ENCODE results near the gene FBP1.

FBP1 gene

DNA sequence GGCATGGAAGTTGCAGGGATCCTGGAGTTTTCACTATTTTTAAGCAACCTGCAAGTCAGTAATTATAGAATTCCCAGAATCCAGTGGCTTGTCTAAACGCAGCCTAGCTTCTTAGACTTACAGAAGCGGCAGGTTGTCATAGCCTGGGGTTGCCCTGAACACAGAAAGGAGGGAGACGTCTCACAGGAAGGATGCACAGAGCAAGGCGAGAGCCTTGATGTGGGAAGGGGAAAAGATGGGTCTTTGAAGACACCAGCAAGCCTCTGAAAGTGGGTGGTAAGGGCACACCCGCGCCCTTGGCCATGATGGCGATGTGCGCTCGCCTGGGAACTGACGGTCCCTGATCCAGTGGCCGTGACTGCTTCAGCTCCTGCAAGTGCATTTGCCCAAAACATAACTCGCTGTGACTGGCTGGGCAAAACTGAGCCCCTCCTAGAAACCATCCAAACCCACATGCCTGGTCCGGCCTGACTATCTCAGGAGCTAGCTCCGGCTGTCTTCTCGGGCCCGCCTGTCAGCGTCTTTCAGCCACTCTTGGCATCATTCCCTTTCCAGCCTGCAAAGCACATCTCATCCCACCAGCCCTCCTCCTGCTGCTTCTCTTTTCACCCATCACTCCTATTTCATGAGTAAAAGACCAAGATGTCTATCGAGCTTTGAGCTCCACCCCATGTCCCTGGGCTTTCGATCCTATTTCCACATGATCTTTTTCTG is 17.1 kb downstream of the FBP1 start:
- no peaks in the 10 kb centered on the region for H3K4me1 ChIP-seq (ENCODE audit: low read depth, poor library complexity, severe bottlenecking)
- TF ChIP-seq, protein P1, sequence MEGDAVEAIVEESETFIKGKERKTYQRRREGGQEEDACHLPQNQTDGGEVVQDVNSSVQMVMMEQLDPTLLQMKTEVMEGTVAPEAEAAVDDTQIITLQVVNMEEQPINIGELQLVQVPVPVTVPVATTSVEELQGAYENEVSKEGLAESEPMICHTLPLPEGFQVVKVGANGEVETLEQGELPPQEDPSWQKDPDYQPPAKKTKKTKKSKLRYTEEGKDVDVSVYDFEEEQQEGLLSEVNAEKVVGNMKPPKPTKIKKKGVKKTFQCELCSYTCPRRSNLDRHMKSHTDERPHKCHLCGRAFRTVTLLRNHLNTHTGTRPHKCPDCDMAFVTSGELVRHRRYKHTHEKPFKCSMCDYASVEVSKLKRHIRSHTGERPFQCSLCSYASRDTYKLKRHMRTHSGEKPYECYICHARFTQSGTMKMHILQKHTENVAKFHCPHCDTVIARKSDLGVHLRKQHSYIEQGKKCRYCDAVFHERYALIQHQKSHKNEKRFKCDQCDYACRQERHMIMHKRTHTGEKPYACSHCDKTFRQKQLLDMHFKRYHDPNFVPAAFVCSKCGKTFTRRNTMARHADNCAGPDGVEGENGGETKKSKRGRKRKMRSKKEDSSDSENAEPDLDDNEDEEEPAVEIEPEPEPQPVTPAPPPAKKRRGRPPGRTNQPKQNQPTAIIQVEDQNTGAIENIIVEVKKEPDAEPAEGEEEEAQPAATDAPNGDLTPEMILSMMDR (conservative IDR thresholded peaks at IDR 0.05; ENCODE audit: low read depth, low read length) = no peak
- H3K79me2 ChIP-seq (ENCODE audit: insufficient read depth, low read depth) = no peaks in the 10 kb centered on the region
- H4K20me1 ChIP-seq (ENCODE audit: insufficient read depth) = no peaks in the 10 kb centered on the region
- no peak overlapping the region for H3K9ac ChIP-seq
- H3K27ac ChIP-seq = no peak overlapping the region
- H3K27me3 ChIP-seq (ENCODE audit: insufficient read depth, low read depth) = no peaks in the 10 kb centered on the region
- H3K4me3 ChIP-seq (IDR thresholded peaks at IDR 0.05; ENCODE audit: insufficient read depth, low read depth, low read length) = no peak overlapping the region
- no peak overlapping the region for H2AFZ ChIP-seq (ENCODE audit: low read depth)
- H3K36me3 ChIP-seq (ENCODE audit: insufficient read depth) = no peaks in the 10 kb centered on the region
- no peak overlapping the region for H3K4me2 ChIP-seq

DNA sequence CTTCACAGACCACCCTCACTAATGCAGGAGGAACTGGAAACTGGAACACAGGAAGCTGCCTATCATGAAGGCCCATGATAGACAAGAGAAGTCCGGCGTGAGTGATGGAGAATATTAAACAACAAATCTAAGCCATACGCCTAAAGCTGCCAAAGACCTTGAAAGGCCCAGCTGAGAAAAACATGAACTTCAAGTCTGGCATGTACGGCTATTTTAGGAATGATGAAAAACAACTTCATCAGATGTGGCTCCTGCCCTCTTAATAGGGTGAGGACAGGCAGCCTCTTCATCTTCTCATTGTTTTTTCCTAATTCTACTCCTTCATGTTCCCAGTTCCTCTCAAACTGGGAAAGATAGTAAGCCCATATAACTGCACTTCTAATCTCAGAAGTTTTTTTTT is 20.3 kb downstream of the FBP1 start:
- Histone ChIP-seq H3K4me1 (ENCODE audit: low read depth, poor library complexity, severe bottlenecking) (peaks cover 11% of the 10 kb centered on the region), H2AFZ (ENCODE audit: low read depth) (no peak overlapping the region), H3K79me2 (ENCODE audit: insufficient read depth, low read depth) (no peaks in the 10 kb centered on the region), H3K4me2 (no peak overlapping the region), H3K27me3 (ENCODE audit: insufficient read depth, low read depth) (no peaks in the 10 kb centered on the region), H3K27ac (no peak overlapping the region), H3K4me3 (IDR thresholded peaks at IDR 0.05; ENCODE audit: insufficient read depth, low read depth, low read length) (no peak overlapping the region), H3K9ac (no peak overlapping the region), H3K36me3 (ENCODE audit: insufficient read depth) (no peaks in the 10 kb centered on the region), H4K20me1 (ENCODE audit: insufficient read depth) (no peaks in the 10 kb centered on the region)
- TF ChIP-seq, protein P1 (conservative IDR thresholded peaks at IDR 0.05; ENCODE audit: low read depth, low read length) = no peak

DNA sequence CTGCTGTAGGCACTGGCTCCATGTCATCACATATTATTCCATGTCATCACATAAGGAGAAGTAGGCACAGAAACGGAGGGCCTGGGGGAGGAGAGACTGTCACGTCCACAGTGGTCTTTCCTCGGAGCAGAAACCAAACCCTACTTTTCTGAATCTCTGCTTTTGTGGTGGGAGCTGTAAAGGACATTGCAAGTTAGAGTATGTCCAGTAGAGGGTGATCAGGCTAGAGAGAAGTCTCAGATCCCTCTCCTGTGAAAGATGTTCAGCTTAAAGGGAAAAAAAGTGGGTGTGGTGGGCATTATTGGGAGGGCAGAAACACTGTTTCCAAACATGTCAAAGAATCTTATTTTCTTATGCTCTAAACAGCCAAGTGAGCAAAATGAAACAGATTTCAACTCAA is 26.3 kb downstream of the FBP1 start:
- Histone ChIP-seq H4K20me1 (ENCODE audit: insufficient read depth) (no peaks in the 10 kb centered on the region), H3K4me2 (no peak overlapping the region), H3K36me3 (ENCODE audit: insufficient read depth) (no peaks in the 10 kb centered on the region), H3K79me2 (ENCODE audit: insufficient read depth, low read depth) (no peaks in the 10 kb centered on the region), H2AFZ (ENCODE audit: low read depth) (no peak overlapping the region), H3K4me3 (IDR thresholded peaks at IDR 0.05; ENCODE audit: insufficient read depth, low read depth, low read length) (no peak overlapping the region), H3K27me3 (ENCODE audit: insufficient read depth, low read depth) (no peaks in the 10 kb centered on the region), H3K4me1 (ENCODE audit: low read depth, poor library complexity, severe bottlenecking) (peaks cover 23% of the 10 kb centered on the region), H3K9ac (no peak overlapping the region), H3K27ac (no peak overlapping the region)
- TF ChIP-seq, protein P1 (conservative IDR thresholded peaks at IDR 0.05; ENCODE audit: low read depth, low read length) = no peak

DNA sequence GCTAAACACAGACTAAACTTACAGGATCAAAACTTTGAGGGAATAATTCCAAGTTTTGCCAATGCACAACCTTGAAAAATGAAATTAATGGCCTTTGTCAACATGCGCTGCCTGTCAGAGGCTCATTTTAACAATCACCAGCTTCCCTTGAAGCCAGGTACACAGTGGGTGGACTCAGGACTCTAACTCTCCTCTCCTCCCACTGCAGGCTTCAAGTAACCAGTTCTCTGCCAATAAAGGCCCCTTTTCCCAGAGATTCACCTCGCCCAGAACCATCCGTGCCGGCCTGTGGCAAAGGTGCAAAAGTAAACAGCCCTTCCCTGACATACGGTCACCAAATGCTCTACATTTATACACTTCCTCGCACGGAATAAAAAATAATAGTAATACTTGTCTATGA is 27.2 kb downstream of the FBP1 start:
- Histone ChIP-seq H3K27ac (no peak overlapping the region), H3K4me1 (ENCODE audit: low read depth, poor library complexity, severe bottlenecking) (peaks cover 23% of the 10 kb centered on the region), H3K4me3 (IDR thresholded peaks at IDR 0.05; ENCODE audit: insufficient read depth, low read depth, low read length) (no peak overlapping the region), H3K79me2 (ENCODE audit: insufficient read depth, low read depth) (no peaks in the 10 kb centered on the region), H3K36me3 (ENCODE audit: insufficient read depth) (no peaks in the 10 kb centered on the region), H3K9ac (no peak overlapping the region), H3K4me2 (no peak overlapping the region; the same call in 1 of the 2 replicates), H2AFZ (ENCODE audit: low read depth) (no peak overlapping the region), H3K27me3 (ENCODE audit: insufficient read depth, low read depth) (no peaks in the 10 kb centered on the region), H4K20me1 (ENCODE audit: insufficient read depth) (no peaks in the 10 kb centered on the region)
- TF ChIP-seq, protein P1 (conservative IDR thresholded peaks at IDR 0.05; ENCODE audit: low read depth, low read length) = no peak
